ENCODE data around the gene TGFBR2.

DNA sequence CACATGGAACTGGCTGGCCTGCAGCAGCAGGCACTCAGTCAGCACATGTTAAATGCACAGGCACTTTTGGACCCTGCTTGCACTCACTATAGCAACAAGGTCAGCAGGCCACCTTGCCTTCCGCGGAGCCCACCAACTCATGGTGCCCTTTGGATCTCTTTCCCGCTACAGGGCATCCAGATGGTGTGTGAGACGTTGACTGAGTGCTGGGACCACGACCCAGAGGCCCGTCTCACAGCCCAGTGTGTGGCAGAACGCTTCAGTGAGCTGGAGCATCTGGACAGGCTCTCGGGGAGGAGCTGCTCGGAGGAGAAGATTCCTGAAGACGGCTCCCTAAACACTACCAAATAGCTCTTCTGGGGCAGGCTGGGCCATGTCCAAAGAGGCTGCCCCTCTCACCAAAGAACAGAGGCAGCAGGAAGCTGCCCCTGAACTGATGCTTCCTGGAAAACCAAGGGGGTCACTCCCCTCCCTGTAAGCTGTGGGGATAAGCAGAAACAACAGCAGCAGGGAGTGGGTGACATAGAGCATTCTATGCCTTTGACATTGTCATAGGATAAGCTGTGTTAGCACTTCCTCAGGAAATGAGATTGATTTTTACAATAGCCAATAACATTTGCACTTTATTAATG lies 85.0 kb downstream of the TGFBR2 start:
- TF ChIP-seq CTCF (IDR thresholded peaks at IDR 0.05 in 2 of 3, conservative IDR thresholded peaks at IDR 0.05 in 1 of 3; ENCODE audit: borderline replicate concordance in 1 of 3, insufficient read depth in 1 of 3, low read depth in 2 of 3, low read length in 2 of 3) (no peak), CEBPB (IDR thresholded peaks at IDR 0.05; ENCODE audit: low read depth) (no peak), RAD21 (IDR thresholded peaks at IDR 0.05; ENCODE audit: low read depth) (no peak), POLR2A (IDR thresholded peaks at IDR 0.05; ENCODE audit: borderline replicate concordance, extremely low read depth, insufficient read depth, insufficient read length) (no peak)
